Bronchial epithelial cell (primary cell): ENCODE data around the gene ZNF423. TPM values are rescaled to one million over a fixed set of nuclear protein-coding genes. Genes with fewer than 3 reads are reported as not detected.

Experiments used
- DNase-seq: peaks from one replicate; pipeline ENCODE4 v3.0.0-alpha.2; 2010; ENCODE audit warnings: low read depth
- FAIRE-seq: peaks from 2 replicates; lab custom pipeline; 2011; peaks lifted over from hg19 to GRCh38; lab: Jason Lieb, UNC
- H3K27me3 ChIP-seq: 2 replicates; pipeline ENCODE4 v1.5.1; 2011; ENCODE audit warnings: low read length; ENCODE audit not compliant: control insufficient read depth, insufficient read depth
- H3K36me3 ChIP-seq: 2 replicates; pipeline ENCODE4 v1.5.1; 2011; ENCODE audit warnings: low read length; ENCODE audit not compliant: control insufficient read depth, insufficient read depth
- H3K4me3 ChIP-seq: 2 replicates; pipeline ENCODE4 v1.5.1; 2011; ENCODE audit warnings: mild to moderate bottlenecking, low read depth, low read length, control low read depth
- total RNA-seq: library from RNA; depleted of rRNA; stranded (reverse); fragments of >200 nt; gene quantifications from 2 replicates; pipeline ENCODE4 v1.2.1, GENCODE V29; 2014
- TF ChIP-seq, protein P1 (sequence below): IDR thresholded peaks from 2 replicates; pipeline ENCODE4 v1.5.1; 2011; ENCODE audit warnings: mild to moderate bottlenecking, moderate library complexity, low read length, control low read depth, inconsistent platforms; ENCODE audit not compliant: insufficient read depth, severe bottlenecking

The ZNF423 gene
- total RNA-seq, 1 donor from 2014 or later: under 0.01 TPM

DNA sequence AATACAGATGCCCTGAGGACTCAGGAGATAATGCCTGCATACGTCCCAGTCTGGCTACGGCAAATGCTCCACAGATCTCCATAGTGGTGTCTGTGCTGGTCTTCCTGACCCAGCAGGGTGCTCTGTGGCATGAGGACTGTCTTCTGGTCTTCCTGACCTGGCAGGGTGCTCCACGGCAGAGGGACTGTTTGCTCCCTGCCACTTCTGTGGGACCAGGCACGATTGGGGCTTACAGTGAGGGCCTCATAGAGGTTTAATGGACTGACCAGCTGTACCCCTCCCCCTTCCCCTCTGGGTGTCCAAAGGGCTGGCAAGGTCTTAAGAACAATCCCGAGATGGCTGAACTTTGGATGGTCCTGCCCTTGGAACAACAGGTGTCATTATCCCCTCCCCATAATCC is 359.3 kb downstream of the ZNF423 start:
- no peak overlapping the region for H3K4me3 ChIP-seq
- no peak for DNase-seq
- no peaks in the 10 kb centered on the region for H3K27me3 ChIP-seq
- no peaks in the 10 kb centered on the region for H3K36me3 ChIP-seq
- no peak for FAIRE-seq
- TF ChIP-seq, protein P1, sequence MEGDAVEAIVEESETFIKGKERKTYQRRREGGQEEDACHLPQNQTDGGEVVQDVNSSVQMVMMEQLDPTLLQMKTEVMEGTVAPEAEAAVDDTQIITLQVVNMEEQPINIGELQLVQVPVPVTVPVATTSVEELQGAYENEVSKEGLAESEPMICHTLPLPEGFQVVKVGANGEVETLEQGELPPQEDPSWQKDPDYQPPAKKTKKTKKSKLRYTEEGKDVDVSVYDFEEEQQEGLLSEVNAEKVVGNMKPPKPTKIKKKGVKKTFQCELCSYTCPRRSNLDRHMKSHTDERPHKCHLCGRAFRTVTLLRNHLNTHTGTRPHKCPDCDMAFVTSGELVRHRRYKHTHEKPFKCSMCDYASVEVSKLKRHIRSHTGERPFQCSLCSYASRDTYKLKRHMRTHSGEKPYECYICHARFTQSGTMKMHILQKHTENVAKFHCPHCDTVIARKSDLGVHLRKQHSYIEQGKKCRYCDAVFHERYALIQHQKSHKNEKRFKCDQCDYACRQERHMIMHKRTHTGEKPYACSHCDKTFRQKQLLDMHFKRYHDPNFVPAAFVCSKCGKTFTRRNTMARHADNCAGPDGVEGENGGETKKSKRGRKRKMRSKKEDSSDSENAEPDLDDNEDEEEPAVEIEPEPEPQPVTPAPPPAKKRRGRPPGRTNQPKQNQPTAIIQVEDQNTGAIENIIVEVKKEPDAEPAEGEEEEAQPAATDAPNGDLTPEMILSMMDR: no peak

DNA sequence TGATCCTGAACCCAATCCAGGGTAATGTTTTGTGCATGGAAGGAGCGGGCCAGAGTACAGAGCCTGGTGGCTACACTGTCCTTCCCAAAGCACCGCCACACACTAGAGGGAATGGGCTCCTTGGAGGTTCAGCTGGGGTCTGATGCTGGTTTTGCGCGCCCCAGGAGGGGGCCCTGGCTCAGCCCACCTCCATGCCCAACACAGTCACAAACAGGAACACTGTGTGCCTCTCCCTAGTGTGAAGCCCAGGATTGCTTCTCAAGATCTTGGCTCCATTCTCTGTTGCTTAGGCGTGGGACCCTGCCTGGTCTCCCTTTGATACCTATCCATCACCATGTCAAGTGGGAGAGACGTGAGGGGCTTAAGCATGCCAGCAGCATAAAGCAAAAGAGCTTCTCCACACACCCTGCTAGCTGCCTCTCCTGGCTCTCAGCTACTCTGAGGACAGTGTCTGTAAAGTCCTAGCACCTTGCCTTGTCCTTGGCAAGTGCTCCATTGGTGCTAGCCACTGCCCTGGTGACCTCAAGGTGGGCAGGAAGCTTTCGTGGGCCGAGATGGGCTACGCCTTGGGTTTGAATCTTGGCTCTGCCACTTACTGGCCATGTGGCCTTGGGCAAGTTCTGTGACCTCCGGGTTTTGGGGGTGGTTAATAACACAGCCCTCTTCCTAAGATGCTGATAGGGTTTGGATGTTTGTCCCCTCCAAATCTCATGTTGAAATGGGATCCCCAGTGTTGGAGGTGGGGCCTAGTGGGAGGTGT is 360.1 kb downstream of the ZNF423 start:
- FAIRE-seq (no peak), DNase-seq (no peak)
- TF ChIP-seq, protein P1: no peak
- no peaks in the 10 kb centered on the region for H3K27me3 ChIP-seq
- no peak overlapping the region for H3K4me3 ChIP-seq
- H3K36me3 ChIP-seq: no peaks in the 10 kb centered on the region

DNA sequence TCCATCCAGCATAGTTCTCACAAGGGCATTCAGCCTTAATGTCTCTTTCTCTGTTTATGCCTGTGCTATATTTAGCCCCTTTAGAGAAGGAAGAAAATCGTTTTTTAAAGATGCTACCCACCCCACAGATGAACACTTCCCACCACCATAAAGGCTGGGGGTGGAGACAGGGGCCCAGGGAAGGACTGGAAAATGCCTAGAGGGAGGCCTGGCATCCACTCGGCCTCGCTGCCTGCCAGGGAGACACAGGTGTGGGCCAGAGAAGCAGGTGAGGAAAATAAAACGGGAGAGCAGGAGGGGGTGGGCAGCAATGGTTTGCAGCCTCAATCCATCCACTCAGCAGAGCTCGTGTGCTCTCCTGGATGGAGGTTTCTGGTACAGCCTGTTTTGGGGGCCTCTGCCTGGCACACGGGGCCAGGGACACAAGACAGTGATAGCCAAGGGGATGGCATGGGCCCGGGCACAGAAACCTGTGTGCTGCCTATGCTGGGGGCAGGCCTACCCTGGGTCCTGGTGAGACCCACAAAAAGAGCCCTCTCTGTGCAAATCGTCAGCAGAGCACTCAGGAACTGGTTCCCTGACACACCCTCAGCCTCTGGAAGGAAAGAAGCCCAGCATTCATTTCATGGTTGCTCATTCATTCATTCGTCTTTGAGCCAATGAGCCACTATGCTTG is 360.9 kb downstream of the ZNF423 start:
- DNase-seq (no peak), FAIRE-seq (no peak)
- TF ChIP-seq, protein P1: no peak
- H3K27me3 ChIP-seq: no peaks in the 10 kb centered on the region
- no peak overlapping the region for H3K4me3 ChIP-seq
- no peaks in the 10 kb centered on the region for H3K36me3 ChIP-seq

DNA sequence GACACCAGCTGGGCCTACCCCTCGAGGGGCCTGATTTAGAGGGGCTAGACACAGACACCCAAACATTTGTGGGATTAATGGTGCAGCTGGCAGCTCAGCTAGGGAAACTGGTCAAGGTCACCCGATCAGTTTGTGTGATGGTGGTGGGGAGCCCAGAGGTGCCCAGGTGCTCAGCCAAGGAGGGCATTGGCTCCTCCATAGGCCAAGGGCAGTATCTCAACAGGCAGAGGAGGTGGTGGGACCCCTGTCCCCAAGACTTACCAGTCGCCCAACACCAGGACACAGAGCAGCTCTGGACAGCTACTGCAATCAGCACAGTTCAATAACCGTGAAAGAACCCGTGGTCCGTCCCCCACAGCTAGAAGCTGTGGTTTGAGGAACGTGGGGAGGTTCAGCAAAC is 361.4 kb downstream of the ZNF423 start:
- no peak overlapping the region for H3K4me3 ChIP-seq
- no peaks in the 10 kb centered on the region for H3K27me3 ChIP-seq
- TF ChIP-seq, protein P1: no peak
- DNase-seq: no peak
- no peaks in the 10 kb centered on the region for H3K36me3 ChIP-seq
- FAIRE-seq: no peak

DNA sequence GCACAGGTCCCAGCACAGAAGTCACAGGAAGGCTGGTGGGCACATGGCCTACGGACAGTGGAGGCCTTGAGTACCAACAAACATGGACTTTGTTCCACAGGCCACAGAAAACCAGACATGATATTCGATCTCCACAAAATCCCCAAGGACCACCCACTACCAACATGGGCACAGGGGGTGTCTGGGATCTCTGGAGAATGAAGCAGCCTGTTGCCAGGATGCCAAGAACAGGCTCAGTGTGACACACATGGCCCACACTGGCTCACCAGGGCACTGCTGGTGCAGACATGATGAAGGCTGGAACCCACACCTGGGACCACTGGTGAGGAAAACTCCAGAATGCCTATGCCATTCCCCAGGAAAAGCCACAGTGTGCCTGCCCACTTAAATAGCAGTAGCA is 362.1 kb downstream of the ZNF423 start:
- no peak overlapping the region for H3K4me3 ChIP-seq
- no peak for DNase-seq
- TF ChIP-seq, protein P1: no peak
- no peak for FAIRE-seq
- no peaks in the 10 kb centered on the region for H3K36me3 ChIP-seq
- no peaks in the 10 kb centered on the region for H3K27me3 ChIP-seq
